IPS-18a (cell line): Measurements from ENCODE around the gene SLC25A13.

Experiments
- H3K27ac ChIP-seq: one replicate; pipeline ENCODE4 v1.5.1; 2013; ENCODE audit warnings: low read length
- H3K27me3 ChIP-seq: one replicate; pipeline ENCODE4 v1.6.1; 2013; ENCODE audit warnings: mild to moderate bottlenecking, low read length; ENCODE audit not compliant: control insufficient read depth, insufficient read depth
- H3K36me3 ChIP-seq: one replicate; pipeline ENCODE4 v1.6.1; 2013; ENCODE audit warnings: low read depth, low read length; ENCODE audit not compliant: control insufficient read depth
- H3K4me1 ChIP-seq: one replicate; pipeline ENCODE4 v1.6.1; 2013; ENCODE audit warnings: low read depth, low read length; ENCODE audit not compliant: control insufficient read depth
- H3K4me3 ChIP-seq: one replicate; pipeline ENCODE4 v1.5.1; 2013; ENCODE audit warnings: low read length
- H3K9ac ChIP-seq: one replicate; pipeline ENCODE4 v1.6.1; 2013; ENCODE audit warnings: mild to moderate bottlenecking, low read length, moderate library complexity
- H3K9me3 ChIP-seq: one replicate; pipeline ENCODE4 v1.6.1; 2013; ENCODE audit warnings: low read depth, low read length; ENCODE audit not compliant: control insufficient read depth

The SLC25A13 gene

DNA sequence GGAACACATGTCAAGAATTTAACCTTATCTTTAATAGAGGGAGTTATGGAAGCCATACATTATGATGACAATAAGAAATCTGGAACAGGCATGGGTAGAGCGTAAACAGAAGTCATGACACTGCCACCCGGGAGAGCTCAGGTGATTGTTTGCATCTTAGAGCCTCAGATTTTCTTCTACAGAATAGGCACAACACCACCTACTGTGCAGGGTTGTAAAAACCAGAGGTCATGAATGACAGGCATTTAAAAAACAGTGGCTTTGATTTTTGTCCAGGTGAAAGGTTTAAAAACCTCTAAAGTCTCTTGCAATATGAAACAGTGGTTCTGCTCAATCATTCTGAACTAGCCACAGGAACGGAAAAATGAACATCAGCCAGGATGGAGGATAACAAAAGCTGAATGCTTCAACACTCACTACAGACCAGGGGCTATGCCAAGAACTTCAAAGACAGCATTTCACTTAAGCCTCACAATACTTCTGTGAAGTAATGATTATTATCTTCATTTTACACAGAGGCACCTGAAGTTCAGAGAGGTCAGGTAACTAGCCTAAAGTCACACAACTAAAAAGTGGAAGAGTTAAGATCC is 123.8 kb downstream of the SLC25A13 start:
- H3K27me3 ChIP-seq, result no peaks in the 10 kb centered on the region
- no peak overlapping the region for H3K9ac ChIP-seq
- no peaks in the 10 kb centered on the region for H3K9me3 ChIP-seq
- H3K36me3 ChIP-seq, result no peaks in the 10 kb centered on the region
- H3K4me1 ChIP-seq, result peaks cover 9% of the 10 kb centered on the region
- H3K4me3 ChIP-seq, result no peak overlapping the region
- no peak overlapping the region for H3K27ac ChIP-seq

DNA sequence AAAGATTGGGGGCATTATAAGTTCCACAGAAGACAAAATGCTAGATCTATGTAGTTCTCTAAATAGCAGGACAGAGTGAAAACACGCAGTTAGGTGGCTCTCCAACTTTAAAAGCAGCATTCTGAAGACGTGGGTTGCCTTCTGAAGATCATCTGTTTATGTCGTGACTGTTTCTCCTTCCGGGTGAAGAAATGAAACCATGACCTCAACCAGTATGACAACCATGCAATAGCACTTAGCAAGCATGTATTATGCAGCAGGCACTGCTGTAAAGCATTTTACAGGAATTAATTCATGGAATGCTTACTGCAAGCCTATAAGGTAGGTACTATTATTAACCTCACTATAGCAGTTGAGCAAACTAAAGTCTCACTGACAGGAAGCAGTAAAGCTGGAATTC is 125.2 kb downstream of the SLC25A13 start:
- H3K4me3 ChIP-seq, result no peak overlapping the region
- H3K9ac ChIP-seq, result no peak overlapping the region
- no peaks in the 10 kb centered on the region for H3K9me3 ChIP-seq
- H3K27me3 ChIP-seq, result no peaks in the 10 kb centered on the region
- peaks cover 9% of the 10 kb centered on the region for H3K4me1 ChIP-seq
- H3K36me3 ChIP-seq, result peaks cover 2% of the 10 kb centered on the region
- H3K27ac ChIP-seq, result no peak overlapping the region

DNA sequence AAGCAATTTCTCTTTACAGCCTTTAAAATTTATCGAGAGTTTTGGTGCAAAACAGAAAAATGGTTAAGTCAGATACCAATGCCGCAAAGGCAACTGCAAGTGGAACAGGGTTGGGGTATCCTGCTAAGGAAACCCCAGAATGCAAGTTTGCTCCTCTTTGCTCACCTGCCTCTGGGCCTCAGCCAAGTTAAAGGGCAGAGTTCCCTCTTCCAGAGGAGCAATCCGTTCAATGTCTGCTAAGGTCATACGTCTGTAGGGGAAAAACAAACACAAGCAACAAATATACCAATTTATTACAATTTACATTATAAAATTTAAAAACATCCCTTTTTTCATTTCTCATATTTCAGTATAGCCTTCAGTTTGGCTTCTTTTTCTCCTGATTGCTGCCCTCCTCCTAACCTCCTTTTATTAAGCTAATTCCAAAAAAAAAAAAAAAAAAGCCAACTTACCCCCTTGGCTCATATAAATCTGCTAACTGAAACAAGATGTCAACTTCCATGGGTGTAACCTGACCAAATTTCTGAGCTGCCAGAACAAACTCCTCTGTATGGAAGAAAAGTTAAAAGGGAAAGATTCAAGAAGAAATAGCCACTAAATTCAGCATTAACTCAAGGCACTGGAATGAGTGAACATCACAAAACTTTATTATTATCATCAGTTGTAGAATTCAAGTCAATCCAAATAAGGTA is 132.6 kb downstream of the SLC25A13 start:
- Histone ChIP-seq H3K36me3 (peaks cover 22% of the 10 kb centered on the region), H3K9me3 (no peaks in the 10 kb centered on the region), H3K4me3 (no peak overlapping the region), H3K27ac (no peak overlapping the region), H3K9ac (no peak overlapping the region), H3K27me3 (no peaks in the 10 kb centered on the region), H3K4me1 (no peaks in the 10 kb centered on the region)

DNA sequence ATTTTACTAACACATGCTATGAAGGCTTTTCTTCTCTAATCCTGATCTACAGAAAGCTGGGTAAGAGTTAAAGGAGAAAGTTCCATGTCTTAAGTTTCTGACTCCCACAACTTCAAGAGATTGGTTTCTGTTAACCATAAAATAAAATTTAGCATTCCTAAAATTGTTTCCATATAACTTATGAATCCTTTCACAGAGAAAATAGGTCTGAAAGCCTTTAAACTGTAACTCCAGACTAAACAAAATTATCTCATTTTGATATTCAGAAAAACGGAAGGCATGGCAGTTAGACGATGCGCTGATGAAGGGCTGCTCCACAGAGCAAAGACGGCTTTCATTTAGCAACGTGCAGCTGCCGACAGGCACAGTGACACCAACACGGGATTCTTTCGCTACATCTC is 133.3 kb downstream of the SLC25A13 start:
- Histone ChIP-seq H3K9me3 (no peaks in the 10 kb centered on the region), H3K36me3 (peaks cover 26% of the 10 kb centered on the region), H3K27me3 (no peaks in the 10 kb centered on the region), H3K9ac (no peak overlapping the region), H3K4me1 (peaks cover under 1% of the 10 kb centered on the region), H3K27ac (no peak overlapping the region), H3K4me3 (no peak overlapping the region)

DNA sequence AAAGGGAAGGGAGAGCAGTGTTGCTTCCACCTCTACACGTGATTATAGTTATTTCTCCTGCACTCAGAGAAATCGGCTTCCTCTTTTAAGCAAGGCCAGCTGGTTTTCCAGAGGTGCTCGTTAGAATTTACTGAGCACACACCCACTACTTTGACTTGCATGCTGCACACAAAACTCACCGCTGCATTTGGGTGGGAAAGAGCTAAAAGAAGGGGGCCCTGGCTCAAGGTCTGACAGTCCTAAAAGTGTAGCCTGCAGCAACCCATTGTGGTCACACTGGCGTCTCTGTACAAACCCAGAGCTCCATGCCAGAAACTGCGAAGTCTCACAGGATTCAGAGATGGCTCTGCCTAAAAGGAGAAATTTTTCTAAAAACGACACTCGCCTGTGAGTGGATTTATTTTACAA is 133.7 kb downstream of the SLC25A13 start:
- H3K4me1 ChIP-seq, result peaks cover 5% of the 10 kb centered on the region
- H3K4me3 ChIP-seq, result no peak overlapping the region
- no peak overlapping the region for H3K27ac ChIP-seq
- H3K27me3 ChIP-seq, result no peaks in the 10 kb centered on the region
- H3K36me3 ChIP-seq, result peaks cover 29% of the 10 kb centered on the region
- H3K9me3 ChIP-seq, result no peaks in the 10 kb centered on the region
- no peak overlapping the region for H3K9ac ChIP-seq

DNA sequence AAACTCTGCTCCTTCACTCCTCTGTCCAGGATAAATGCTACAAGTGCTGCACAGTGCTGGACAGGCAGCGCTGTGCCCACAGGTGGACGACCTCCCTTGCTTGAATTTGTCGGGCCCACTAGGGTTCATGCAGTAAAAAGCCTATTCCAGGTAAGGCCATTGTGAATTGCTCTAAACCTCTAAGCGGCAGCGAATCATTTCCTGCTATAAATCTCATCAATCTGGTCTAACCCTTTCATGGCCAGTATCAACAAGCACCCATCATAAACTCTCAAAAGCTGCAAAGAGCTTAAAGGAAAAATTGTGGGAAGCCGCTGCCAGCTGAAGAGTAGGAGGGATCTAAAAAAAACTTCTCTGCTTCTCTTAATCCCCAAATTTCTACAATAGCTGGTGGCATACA is 134.2 kb downstream of the SLC25A13 start:
- no peaks in the 10 kb centered on the region for H3K9me3 ChIP-seq
- peaks cover 29% of the 10 kb centered on the region for H3K36me3 ChIP-seq
- H3K4me3 ChIP-seq, result no peak overlapping the region
- H3K9ac ChIP-seq, result no peak overlapping the region
- H3K4me1 ChIP-seq, result peaks cover 9% of the 10 kb centered on the region
- H3K27me3 ChIP-seq, result no peaks in the 10 kb centered on the region
- no peak overlapping the region for H3K27ac ChIP-seq

DNA sequence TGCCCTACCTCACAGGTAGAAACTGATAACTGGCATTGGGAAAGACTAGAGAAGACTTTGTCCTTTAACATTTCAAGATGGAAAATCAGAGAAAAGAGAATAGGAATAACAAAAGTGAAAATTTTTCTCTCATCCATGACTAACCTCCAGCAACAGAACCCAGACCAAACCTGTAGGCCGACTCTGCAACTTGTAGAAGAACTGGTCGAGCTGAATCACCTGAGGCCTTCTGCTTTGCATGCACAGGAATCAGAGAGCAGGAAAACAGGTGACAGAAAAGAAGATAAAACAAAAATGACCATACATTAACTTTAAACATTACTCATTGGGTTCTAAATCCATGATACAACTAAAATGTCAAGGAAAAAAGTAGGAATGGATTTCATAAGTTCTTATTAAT is 137.1 kb downstream of the SLC25A13 start:
- H3K9me3 ChIP-seq, result no peaks in the 10 kb centered on the region
- H3K9ac ChIP-seq, result no peak overlapping the region

DNA sequence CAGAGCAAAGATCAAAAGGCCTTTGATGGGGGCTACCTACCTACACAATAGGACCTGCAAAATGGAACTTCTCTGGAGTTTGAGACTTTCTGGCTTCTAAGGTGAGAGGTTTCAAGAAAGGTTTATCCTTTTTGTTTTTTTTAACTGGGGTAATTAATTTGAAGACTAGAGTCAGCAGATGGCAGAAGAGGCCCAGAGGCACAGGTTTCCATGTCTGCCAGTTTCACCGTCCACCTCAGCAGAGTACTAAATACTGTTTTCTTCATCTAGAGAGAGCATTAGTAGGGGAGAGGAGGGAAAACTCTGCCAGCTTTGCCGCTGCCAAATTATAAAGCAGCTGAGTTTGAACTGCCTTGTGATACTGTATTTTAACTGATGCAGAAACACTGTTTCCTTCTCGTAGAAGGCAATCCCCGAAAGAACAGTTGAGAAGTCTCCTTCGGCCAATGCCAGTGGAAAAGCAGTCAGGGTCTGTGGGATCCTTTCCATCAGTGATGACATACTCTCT is 138.7 kb downstream of the SLC25A13 start:
- Histone ChIP-seq H3K9me3 (no peaks in the 10 kb centered on the region), H3K4me1 (peaks cover 29% of the 10 kb centered on the region), H3K9ac (no peak overlapping the region), H3K27ac (no peak overlapping the region), H3K27me3 (no peaks in the 10 kb centered on the region), H3K4me3 (no peak overlapping the region), H3K36me3 (peaks cover 20% of the 10 kb centered on the region)

More for the DNA sequence above, 137.1 kb downstream of the SLC25A13 start:
- H3K4me1 ChIP-seq, result peaks cover 25% of the 10 kb centered on the region
- no peaks in the 10 kb centered on the region for H3K27me3 ChIP-seq
- peaks cover 23% of the 10 kb centered on the region for H3K36me3 ChIP-seq
- H3K27ac ChIP-seq, result no peak overlapping the region
- no peak overlapping the region for H3K4me3 ChIP-seq

DNA sequence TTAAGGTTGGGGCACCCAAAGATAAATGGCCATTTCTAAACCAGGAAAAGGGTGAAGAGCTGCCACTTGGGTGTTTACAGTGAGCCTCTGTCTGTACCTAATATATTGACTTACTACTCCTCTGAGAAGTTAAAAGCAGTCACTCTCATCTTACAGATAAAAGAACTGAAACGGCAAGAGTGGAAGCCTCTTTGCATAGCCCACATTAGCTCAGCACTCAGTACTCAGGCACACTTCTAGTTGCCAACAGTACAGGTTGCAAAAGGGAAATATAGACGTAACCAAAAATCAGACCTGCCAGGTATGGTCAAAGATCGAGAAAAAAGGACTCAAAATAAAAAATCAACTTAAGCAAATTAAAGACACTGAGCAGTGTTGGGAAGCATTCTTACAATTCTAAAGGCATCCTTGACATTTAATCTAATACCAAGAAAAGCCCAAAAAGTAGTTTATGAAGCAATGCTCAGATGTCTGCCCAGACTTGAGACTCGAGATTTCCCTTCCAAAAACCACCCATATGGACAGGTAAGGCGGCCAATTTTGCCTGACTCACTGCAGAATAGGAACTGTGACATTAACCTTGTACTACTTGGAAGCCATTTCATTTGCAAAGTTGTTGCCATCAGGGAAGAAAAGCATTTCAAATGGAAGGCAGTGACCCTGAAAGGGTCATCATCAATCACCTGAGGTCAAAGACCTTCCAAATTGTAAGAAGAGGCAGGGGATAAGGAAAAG is 139.3 kb downstream of the SLC25A13 start:
- H3K27ac ChIP-seq, result no peak overlapping the region
- no peak overlapping the region for H3K4me3 ChIP-seq
- H3K4me1 ChIP-seq, result peaks cover 29% of the 10 kb centered on the region
- no peaks in the 10 kb centered on the region for H3K9me3 ChIP-seq
- peaks cover 15% of the 10 kb centered on the region for H3K36me3 ChIP-seq
- no peaks in the 10 kb centered on the region for H3K27me3 ChIP-seq
- no peak overlapping the region for H3K9ac ChIP-seq

DNA sequence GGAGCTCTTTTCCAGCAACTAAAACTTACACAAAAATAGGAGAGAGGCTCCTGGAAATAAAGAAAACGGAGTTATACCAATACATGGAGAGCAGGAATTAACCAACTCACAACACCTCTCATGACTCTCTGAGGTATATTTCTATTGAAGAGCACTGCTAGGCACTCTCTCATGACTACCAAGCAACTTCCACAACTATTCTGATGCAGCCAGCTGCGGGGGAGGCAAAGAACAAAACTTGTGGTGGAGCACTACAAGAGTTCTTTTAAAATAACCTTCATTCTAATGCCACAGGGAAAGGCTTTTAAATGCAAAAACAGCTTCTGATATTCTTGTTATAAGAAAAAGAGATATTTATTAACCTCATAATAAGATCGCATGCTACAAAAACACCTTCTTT is 140.7 kb downstream of the SLC25A13 start:
- Histone ChIP-seq H3K4me1 (peaks cover 29% of the 10 kb centered on the region), H3K27me3 (no peaks in the 10 kb centered on the region), H3K9me3 (no peaks in the 10 kb centered on the region), H3K9ac (no peak overlapping the region), H3K36me3 (peaks cover 8% of the 10 kb centered on the region), H3K27ac (no peak overlapping the region), H3K4me3 (no peak overlapping the region)

DNA sequence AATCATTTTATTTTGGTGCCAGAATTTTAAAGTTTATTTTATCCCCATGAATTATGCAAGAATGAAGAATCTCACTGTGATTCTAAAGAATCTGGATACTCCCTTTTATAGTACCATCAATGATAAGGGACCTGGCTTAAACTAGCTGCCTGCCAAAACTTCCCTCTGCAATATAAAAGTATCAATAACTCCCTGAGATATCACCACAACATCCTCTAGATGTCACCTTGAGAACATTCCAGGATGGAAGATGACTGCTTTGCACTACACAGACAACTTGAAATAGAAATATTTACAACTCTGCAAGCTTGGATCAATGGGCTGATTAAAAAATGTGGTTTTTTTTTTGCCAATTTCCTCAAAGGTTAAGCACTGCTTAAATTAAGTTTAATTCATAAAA is 142.1 kb downstream of the SLC25A13 start:
- no peaks in the 10 kb centered on the region for H3K27me3 ChIP-seq
- no peak overlapping the region for H3K4me3 ChIP-seq
- no peaks in the 10 kb centered on the region for H3K9me3 ChIP-seq
- H3K27ac ChIP-seq, result no peak overlapping the region
- peaks cover 8% of the 10 kb centered on the region for H3K36me3 ChIP-seq
- H3K9ac ChIP-seq, result no peak overlapping the region
- peaks cover 29% of the 10 kb centered on the region for H3K4me1 ChIP-seq
